Stimulated activated CD4-positive, alpha-beta T cell treated with anti-CD3 and anti-CD28 coated beads, Interleukin-4, amount 100 ng/mL, for 24 hours (primary cell): Measurements from ENCODE around the gene PGA4.
"Not testable (repeated sequence)": the region's sequence is repeated elsewhere in the genome, so short reads cannot be mapped to it uniquely, and the experiment has no call there.

Source experiments
- DNase-seq: peaks from one replicate; pipeline ENCODE4 v3.0.0-alpha.2; 2020

Gene PGA4

DNA sequence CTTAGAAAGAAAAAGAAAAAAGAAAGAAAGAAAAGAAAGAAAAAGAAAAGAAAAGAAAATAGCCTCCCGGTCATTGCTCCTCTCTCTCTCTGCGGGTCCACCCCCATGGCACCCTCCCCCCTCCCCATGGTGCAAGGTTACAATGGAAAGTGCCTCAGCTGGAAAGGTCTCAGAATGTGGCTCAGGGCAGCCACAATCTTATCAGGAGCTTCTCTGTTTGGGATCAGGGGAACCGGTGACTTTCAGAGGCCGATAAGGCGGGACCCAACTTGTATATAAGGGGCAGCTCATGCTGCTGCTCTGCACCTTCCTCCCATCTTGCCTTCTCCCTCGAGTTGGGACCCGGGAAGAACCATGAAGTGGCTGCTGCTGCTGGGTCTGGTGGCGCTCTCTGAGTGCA, at the start of gene PGA4:
TSS of gene PGA4 (plus strand) at position 301 of the 400 bp plus-strand sequence. CDS start at position 355, 54 bp downstream.
- not testable (repeated sequence) for DNase-seq

DNA sequence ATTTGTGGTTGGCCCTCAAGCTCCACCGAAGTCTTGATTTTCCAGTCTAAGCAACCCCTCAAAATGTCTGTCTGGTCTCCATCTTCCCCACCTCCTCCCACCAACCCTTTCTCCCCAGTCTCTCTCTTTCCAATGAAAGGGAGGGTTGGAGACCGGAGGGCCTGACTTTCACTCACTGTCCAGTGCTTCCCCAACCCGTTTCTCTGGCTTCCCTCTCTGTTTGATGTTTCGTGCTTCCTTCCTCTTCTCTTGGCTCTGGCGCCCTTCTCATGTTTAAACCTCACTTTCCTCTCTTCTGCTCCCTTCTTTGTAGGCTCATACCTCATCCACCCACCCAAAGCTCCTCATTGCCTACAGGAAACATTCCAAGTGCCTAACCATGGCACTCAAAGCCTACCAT, 49.8 kb upstream of the PGA4 start:
- DNase-seq, result no peak

DNA sequence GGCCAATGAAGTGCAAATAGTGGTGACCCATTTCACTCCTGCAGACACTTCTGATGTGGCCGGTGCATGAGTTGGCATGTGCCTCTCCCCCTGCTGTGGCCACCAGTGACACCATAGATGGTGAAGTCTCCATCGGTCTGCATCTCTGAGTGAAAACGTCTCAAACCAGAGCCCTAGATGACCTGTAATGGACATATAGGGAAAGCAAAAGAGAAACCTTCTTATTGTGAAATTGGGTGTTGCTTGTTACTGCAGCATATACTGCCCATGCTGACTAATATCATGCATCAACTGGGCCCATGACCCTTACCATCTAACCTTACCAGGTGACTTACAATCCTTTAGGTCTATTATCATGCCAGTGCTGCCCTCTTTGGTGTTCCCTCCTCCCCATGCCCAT, 49.3 kb upstream of the PGA4 start:
- DNase-seq, result no peak

DNA sequence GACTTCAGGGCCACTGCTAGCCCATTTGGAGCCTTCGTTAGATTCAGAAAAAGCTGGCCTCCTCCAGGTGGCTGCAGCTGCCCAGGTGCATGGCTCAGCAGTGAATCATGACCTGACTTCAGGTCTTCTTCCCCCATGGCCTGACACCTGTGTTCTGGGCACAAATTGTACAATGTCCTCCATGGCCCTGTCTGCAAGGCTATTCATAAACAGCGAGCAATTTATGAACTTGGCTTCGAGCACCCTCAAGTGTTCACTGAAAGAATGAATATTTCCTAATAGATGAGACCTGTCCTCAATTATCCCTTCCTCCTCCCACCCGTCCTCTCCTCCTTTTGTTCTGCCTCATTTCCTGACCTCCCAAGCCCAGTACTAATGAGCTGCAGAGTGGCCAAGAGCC, 48.7 kb upstream of the PGA4 start:
- no peak for DNase-seq

DNA sequence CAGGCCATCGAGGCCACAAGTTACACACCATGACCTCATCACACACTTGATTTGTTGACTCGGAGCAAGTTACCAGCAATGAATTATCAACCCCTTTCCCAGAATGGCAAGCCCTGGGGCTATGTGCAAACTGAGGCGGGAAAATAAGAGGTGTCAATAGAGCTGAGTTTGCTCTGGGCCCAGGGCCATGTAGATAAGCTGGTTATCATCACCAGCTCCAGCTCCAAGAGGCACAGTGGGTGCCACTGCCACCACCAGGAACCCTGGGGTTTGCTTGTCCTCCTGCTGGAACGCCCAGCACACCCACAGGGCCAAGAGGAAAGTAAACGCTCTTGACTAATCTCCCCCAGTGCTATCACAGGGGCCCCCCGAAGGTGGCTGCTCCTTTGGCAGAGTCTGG, 47.9 kb upstream of the PGA4 start:
- DNase-seq, result no peak

DNA sequence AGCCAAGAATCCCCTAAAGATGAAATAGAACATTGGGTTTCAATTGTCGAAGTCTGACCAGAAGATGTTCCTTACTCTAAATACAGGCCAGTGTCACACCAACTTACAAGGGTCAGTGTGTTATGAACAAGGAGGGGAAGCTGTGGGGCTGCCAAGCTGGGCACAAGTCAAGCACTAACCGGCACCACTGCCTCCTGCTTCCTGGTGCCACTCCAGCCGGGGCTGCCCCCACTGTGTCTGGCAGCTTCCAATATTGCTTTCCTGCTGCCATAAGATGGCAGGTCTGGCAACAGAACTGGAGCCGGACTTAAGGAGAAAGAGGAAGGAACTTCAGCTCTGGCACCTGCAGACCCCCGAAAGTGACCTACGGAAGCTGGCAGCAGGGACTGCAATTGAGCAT, 47.2 kb upstream of the PGA4 start:
- DNase-seq, result no peak

DNA sequence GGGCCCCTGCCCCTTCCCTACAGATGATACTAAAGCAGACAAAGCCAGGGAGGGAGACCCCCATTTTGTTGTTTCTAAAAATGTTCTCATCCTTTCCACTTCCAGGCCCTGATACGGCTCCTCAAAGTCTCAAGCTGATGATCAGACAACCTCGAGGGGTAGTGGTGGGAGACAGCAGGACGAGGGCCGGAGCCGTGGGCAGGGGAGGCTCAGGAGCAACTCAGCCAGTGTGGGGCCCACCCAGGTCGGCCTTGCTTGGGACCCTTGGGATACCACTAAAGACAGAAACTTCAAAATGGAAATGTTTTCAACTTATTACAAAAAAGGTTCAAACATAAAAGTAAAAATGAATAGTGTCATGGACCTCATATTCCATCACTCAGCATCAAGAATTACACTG, 45.7 kb upstream of the PGA4 start:
- DNase-seq, result no peak

DNA sequence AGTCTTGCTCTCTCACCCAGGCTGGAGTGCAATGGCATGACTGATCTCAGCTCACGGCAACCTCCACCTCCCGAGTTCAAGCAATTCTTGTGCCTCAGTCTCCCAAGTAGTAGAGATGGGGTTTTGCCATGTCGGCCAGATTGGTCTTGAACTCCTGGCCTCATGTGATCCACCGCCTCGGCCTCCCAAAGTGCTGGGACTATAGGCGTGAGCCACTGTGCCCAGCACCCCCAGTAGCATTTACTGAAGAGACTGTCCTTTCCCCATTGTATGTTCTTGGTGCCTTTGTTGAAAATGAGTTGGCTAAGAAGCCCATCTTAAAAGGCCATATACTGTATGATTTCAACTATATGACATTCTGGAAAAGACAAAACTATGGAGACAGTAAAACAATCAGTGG, 41.9 kb upstream of the PGA4 start:
- DNase-seq, result not testable (repeated sequence)

DNA sequence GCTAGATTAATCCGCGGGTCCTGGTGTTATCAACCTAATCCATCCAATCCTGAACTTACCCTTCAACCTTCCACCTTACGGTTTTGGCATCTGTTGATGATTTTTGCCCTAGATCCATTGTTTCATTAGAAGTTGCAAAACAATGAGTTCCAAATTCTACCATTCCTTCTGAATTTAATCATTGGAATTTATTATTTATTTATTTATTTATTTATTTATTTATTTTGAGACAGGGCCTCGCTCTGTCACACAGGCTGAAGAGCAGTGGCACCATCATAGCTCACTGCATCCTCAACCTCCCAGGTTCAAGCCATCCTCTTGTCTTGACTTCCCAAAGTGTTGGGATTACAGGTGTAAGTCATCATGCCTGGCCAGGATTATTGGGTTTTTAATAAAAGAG, 40.7 kb upstream of the PGA4 start:
- no peak for DNase-seq

DNA sequence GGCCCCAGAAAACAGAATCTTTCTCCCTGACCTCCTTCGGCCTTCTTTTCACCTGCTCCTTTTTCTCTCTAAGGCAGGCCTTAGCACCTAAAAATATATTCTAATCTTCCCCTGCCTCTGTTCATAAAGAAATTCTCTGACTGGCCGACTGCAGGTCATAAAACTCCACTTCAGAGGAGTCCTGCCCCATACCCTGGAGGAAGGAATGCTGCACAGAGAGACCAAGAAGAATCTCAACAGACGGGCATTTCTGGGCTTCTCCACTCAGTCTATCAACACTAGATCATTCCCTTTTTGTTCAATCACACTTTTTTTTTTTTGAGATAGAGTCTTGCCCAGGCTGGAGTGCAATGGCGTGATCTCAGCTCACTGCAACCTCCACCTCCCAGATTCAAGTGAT, 38.5 kb upstream of the PGA4 start:
- no peak for DNase-seq

DNA sequence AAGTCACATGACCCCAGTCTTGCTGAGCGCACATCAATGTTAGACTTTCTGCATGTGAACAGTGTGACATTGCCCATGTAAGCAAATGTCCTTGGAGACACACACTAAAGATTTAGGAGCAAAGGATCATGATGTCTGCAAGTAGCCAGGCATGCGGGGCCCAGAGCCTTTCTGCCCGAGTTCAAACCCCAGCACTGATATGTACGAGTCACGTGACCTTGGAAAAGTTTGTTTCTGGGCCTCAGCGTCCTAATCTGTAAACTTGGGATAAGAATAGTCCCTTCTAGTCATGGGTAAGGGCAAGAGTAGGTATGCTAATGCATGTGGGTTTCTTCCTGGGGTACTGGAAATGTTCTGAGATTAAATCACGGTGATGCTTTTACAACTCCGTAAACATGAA, 35.6 kb upstream of the PGA4 start:
- no peak for DNase-seq

DNA sequence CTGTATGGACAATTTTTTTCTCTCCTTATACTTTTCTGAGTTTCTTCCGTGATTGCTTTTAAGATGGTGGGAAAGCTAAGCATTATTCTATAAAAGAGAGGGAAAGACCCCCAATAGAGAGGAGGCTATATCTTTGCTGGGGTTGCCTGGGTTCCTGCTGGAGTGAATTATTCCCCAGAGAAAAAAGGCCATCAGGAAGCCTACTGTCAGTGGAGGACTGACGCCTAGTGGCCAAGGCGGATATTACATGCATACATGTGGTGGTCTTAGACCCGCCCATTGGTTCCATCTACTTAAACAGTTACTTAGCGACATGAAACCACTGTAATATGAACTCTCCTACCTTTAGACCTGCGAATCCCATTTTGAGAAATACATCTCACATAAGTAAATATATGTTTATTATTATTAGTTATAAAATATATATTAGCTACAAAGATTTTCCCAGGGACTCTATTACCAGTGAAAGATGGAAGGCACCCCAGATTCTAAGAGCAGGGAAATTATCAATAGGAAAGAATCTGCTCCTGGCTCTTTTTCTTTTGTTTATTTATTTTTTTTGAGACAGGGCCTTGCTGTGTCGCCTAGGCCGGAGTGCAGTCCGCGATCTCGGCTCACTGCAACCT, 34.5 kb upstream of the PGA4 start:
- DNase-seq, result peak; percentile 86

DNA sequence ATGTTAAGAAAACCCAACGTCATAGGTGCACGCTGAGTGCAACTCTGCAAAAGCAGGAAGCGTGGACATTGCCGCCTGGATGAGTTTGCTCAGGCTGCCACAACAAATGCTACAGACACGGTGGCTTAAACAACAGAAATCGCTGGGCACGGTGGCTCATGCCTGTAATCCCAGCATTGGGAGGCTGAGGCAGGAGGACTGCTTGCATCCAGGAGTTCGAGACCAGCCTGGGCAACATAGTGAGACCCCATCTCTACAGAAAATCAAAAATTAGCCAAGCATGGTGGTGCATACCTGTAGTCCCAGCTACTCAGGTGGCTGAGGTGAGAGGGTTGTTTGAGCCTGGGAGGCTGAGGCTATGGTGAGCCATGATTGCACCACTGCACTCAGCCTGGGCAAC, 32.2 kb upstream of the PGA4 start:
- no peak for DNase-seq

DNA sequence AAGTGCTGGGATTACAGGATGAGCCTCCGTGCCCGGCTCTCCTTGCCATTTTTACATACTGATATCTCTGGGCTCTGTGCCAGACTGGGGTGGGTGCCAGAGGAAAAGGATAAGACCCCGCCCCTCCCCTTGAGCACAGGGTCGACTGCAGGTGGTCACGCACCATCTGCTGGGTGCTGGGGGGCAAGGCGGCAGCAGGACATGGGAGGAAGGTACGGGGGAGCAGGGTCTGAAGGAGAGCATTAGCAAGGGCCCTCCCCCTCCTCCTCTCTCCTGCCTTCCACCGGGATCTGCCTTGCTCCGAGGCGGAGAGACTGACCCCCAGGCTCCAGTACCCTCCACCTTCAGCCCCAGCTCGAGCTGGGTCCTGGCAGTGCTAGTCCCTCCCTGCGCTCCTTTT, 28.6 kb upstream of the PGA4 start:
- DNase-seq, result no peak

DNA sequence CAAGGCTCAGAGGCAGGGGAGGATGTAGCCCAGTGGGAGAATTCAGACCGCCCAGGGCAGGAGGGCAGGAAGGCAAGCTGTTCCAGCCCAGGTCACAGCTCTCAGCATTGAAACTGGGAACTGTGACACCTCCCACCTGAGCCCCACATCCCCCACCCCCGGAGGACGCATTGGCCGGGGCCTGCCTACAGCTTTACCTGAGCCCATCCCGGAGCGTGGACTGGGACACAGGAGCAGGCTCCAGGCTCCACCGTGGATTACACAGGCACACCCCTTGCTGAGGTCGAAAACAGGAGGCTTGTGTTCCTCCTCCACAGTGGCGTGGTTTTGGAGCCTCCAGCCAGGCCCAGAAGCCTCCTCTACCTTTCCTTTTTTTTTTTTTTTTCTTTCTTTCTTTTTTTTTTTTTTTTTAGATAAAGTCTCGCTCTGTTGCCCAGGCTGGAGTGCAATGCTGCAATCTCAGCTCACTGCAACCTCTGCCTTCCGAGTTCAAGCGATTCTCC, 27.9 kb upstream of the PGA4 start:
- no peak for DNase-seq

DNA sequence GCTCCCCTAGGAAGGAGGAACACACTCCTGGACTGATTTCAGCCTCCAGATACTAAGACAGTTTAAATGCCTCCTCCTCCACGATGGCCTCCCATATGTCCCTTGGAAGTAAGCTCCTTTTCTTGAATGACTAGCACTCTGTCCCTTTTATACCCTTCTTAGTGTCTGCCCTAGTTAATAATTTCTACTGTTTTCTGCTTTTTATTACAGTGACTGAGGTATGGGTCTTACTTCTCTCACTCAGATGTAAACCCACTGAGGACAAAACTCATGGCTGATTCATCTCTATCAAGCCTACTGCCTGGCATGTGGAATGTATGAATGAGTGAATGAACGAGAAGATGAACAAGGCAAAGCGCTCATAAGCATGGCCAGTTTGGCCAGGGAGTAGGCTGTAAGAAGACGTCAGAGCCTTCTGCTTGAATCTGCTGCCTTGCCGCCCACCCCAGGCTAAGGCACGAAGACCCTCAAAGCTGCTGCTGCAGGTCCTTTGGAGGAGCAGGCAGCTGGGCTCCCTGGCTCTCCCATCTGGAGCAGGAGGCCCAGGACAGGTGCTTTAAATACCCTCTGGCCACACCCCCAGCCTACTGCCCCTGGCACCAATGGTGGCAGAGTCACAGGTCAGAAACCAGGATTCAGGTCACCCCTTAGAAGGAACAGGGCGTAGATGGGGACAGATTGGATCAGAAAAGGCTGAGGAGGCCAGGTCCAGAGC, 27.0 kb upstream of the PGA4 start:
- no peak for DNase-seq

DNA sequence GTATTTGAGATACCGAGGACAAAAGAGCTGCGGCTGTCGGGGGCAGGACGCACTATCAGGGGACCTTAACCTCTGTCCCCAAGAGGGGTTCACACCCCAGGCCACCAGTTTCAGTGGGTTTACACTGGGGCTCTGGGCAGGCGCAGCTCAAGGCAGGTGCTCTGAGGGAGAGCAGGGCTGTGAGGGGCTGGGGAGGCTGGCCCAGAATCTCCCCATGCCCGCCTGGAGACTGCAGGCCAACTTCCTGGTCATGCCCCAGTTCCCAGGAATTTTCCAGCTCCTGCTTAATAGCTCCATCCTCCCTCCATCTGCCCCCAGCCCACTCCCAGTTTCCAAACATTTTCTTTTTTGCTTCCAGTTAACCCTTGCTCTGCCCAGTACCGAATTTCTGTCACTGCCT, 26.4 kb upstream of the PGA4 start:
- no peak for DNase-seq

DNA sequence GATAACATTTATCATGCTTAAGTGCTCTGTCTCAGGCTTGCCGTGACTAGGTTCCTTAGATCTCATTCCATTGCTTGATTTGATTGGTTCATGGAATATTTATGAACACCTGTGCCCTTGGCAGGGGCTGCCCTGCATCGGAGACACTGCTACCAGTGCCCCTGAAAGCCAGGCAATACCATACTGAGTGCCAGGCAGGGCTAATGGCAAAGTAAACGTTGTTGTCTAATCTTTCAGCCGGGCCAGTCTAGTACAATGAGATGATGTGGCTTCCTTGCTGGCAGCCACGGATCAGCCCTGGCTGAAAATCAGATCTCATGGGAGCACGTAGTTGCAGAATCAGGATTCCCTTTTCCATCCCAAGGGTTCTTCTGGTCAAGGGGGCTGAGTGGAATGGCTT, 23.8 kb upstream of the PGA4 start:
- DNase-seq, result no peak

DNA sequence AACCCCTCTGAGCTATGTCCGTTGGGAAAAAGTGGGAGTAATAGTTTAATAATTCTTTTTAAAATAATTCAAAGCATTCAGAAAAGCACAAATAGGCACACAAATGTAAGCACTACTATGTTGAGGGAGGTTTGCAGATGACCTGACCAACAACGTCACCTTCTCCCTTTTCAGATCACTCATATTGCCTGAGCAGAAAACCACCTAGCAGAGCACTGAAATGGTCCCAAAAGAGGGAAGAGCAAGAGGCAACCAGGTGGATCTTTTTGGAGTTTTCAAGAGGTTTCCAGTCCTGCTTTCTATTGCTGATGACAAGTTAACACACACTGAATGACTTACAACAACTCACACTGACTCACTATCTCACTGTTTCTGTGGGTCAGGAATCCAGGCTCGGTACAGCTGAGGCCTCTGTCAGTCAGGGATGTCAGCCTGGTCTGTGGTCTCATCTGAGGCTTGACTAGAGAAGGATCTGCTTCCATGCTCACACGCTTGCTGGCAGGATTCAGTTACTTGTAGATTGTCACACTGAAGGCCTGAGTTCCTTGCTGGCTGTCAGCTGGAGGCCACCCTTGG, 23.1 kb upstream of the PGA4 start:
- DNase-seq, result no peak

DNA sequence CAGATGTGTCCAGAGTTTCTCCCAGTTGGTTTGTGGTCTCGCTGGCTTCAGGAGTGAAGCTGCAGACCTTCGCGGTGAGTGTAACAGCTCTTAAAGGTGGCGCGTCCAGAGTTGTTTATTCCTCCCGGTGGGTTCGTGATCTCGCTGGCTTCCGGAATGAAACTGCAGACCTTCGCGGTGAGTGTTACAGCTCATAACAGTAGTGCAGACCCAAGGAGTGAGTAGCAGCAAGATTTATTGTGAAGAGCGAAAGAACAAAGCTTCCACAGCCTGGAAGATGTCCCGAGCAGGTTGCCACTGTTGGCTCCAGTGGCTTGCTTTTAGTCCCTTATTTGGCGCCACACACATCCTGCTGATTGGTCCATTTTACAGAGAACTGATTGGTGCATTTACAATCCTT, 20.7 kb upstream of the PGA4 start:
- no peak for DNase-seq

DNA sequence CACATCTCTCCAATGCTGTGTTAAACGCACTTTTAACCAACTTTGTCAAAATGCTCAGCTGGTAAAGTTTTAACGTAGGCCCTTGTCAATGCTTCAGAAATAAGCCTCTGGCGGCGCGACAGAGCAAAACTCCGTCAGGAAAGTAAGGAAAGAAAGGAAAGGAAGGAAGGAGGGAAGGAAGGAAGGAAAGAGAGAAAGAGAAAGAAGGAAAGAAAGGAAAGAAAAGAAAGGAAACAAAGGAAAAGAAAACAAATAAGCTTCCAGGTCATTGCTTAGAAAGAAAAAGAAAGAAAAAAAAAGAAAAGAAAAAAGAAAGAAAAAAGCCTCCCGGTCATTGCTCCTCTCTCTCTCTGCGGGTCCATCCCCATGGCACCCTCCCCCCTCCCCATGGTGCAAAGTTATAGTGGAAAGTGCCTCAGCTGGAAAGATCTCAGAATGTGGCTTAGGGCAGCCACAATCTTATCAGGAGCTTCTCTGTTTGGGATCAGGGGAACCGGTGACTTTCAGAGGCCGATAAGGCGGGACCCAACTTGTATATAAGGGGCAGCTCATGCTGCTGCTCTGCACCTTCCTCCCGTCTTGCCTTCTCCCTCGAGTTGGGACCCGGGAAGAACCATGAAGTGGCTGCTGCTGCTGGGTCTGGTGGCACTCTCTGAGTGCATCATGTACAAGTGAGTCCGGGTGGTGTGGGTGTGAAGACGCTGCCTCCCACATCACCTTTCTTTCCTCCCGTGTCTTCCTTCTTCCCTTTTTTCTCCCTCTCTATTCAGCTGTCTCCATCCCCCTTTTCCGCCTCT, 19.0 kb upstream of the PGA4 start, which contains the start of gene PGA3:
TSS of gene PGA3 (plus strand) at position 566 of the 797 bp plus-strand sequence. CDS start at position 616, 50 bp downstream.
- DNase-seq, result not testable (repeated sequence)

DNA sequence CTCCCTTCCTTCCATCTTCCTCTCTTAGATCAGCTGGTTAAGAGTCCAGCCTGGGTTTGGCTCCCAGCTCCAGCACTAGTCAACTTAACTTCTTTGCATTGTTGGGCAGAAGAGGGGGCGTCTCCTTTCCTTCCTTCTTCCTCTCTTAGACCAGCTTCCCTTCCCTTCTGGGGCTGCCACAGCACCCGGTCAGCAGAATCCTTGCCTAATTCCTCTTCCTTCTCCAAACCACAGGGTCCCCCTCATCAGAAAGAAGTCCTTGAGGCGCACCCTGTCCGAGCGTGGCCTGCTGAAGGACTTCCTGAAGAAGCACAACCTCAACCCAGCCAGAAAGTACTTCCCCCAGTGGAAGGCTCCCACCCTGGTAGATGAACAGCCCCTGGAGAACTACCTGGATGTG, 18.3 kb upstream of the PGA4 start:
- DNase-seq, result not testable (repeated sequence)

DNA sequence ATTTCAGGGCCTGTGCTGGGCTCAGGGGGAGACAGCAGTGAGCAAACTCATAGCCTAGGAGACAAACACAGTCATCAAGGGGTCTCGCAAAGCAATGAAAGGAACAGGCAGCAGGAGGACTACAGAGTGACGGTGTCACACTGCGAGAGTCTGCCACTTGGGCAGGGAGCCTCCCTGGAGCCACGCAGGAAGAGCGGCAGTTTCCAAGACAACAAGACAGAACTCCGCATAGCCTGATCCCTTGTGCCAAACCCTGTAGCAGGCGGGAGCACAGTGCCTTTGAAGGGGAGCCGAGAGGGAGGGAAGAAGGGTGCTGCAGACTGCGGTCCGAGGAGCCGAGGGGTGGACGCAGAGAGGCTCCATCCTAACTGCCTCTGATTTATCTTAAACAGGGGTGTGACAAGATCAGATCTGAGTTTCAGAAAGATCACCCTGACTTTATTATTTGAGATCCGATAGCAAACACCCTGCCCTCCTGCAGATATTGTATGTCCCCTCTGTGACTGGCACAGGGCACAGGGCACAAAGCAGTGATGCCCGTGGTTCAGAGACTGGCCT, 17.6 kb upstream of the PGA4 start:
- DNase-seq, result not testable (repeated sequence)
